Posterior vena cava (tissue), 2 donors: Measurements from ENCODE around the gene SLC9C1. TPM values are rescaled to one million over a fixed set of nuclear protein-coding genes. Genes with fewer than 3 reads are reported as not detected.

Source experiments
- DNase-seq: peaks from one replicate; pipeline ENCODE4 v3.0.0-alpha.2; 2020; ENCODE audit warnings: low spot score
- intact Hi-C, 2 donors: fragments of 100-400 bp; cut with DNase I; formaldehyde crosslinking; loops; one replicate each; pipeline versions ENCODE4 v1.14.1 to v1.14.2; 2022 to 2023
- total RNA-seq, 2 donors: library from RNA; stranded (reverse); fragmentation: NEBNext Ultra II Directional; extraction: Animal tissue kit (Norgen Biotek cat#: 25700); gene quantifications; one replicate each; pipeline ENCODE4 v1.2.1, GENCODE V29; 2021
- donor health status: DM: yes; HTN: yes; CAD: no.
- donor health status: DM: yes; HTN: yes; CAD: no.

Gene SLC9C1
- total RNA-seq, 2 donors from 2014 or later, result 0.29 to 1.4 TPM

GRCh38 chr3:112121577-112122547 is 172.2 kb downstream of the SLC9C1 start:
- DNase-seq, result no peak
- intact Hi-C loops, result no loop called here

- intact Hi-C loops, result loop anchor here in 1 of 2 donors (10.0 kb wide), 1 partner anchor 405 kb away; no protein-coding TSS in a partner anchor
- no peak for DNase-seq
These were observed 173.8 kb downstream of the SLC9C1 start for GRCh38 chr3:112119962-112120836.

GRCh38 chr3:112117841-112118571 is 176.0 kb downstream of the SLC9C1 start:
- intact Hi-C loops, result loop anchor here in 1 of 2 donors (10.0 kb wide), 1 partner anchor 407 kb away; no protein-coding TSS in a partner anchor
- DNase-seq, result no peak

GRCh38 chr3:112117415-112117814 is 176.6 kb downstream of the SLC9C1 start:
- intact Hi-C loops, result loop anchor here in 1 of 2 donors (10.0 kb wide), 1 partner anchor 407 kb away; no protein-coding TSS in a partner anchor

GRCh38 chr3:112116748-112117186 is 177.2 kb downstream of the SLC9C1 start:
- no peak for DNase-seq
- intact Hi-C loops, result loop anchor here in 1 of 2 donors (10.0 kb wide), 1 partner anchor 408 kb away; no protein-coding TSS in a partner anchor

More at GRCh38 chr3:112117415-112117814, 176.6 kb downstream of the SLC9C1 start:
- DNase-seq, result no peak

GRCh38 chr3:112115806-112116383 is 178.1 kb downstream of the SLC9C1 start:
- DNase-seq, result no peak
- intact Hi-C loops, result loop anchor here in 1 of 2 donors (10.0 kb wide), 1 partner anchor 409 kb away; no protein-coding TSS in a partner anchor

- intact Hi-C loops, result loop anchor here in 1 of 2 donors (10.0 kb wide), 1 partner anchor 410 kb away; no protein-coding TSS in a partner anchor
- DNase-seq, result no peak
These were observed 178.8 kb downstream of the SLC9C1 start for GRCh38 chr3:112115161-112115739.

GRCh38 chr3:112114576-112115160 is 179.3 kb downstream of the SLC9C1 start:
- no peak for DNase-seq
- intact Hi-C loops, result loop anchor here in 1 of 2 donors (10.0 kb wide), 1 partner anchor 410 kb away; no protein-coding TSS in a partner anchor

- no peak for DNase-seq
- intact Hi-C loops, result loop anchor here in 1 of 2 donors (10.0 kb wide), 1 partner anchor 413 kb away; no protein-coding TSS in a partner anchor
These were observed 182.1 kb downstream of the SLC9C1 start for GRCh38 chr3:112111785-112112402.

GRCh38 chr3:112109322-112109721 is 184.7 kb downstream of the SLC9C1 start:
- intact Hi-C loops, result no loop called here

GRCh38 chr3:112104774-112105173 is 189.2 kb downstream of the SLC9C1 start:
- intact Hi-C loops, result no loop called here
- no peak for DNase-seq

More at GRCh38 chr3:112109322-112109721, 184.7 kb downstream of the SLC9C1 start:
- DNase-seq, result no peak

- intact Hi-C loops, result no loop called here
- no peak for DNase-seq
These were observed 192.1 kb downstream of the SLC9C1 start for GRCh38 chr3:112101916-112102315.

- intact Hi-C loops, result no loop called here
- no peak for DNase-seq
These were observed 196.6 kb downstream of the SLC9C1 start for GRCh38 chr3:112097378-112097777.

- intact Hi-C loops, result no loop called here
- DNase-seq, result no peak
These were observed 197.8 kb downstream of the SLC9C1 start for GRCh38 chr3:112096176-112096575.

- no peak for DNase-seq
- intact Hi-C loops, result no loop called here
These were observed 198.3 kb downstream of the SLC9C1 start for GRCh38 chr3:112095731-112096130.

- intact Hi-C loops, result no loop called here
- no peak for DNase-seq
These were observed 200.9 kb downstream of the SLC9C1 start for GRCh38 chr3:112093180-112093522.
